ENCODE results near the gene PDGFD. TPM values are rescaled to one million over a fixed set of nuclear protein-coding genes. Genes with fewer than 3 reads are reported as not detected.

The PDGFD gene
- total RNA-seq, 1 experiment from 2014 or later = 1.7 TPM

DNA sequence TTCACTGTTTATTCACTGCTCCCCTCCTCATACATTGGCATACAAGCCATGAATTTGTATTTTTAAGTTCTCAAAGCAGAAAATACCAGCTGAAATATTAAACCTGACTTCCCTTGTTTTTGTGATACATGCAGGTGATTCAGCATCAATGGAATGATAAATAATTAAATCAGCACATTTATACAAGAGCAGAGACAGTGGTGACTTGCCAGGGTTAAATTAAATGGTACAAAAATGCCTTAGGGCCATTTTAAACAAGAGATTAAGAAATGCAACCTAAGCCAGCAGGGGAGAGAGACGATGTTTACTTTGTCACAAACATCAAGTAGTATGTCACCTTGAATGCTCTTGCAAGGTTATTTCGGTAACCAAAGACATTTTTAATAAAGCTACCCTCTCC lies 223.4 kb downstream of the PDGFD start:
- Histone ChIP-seq H3K56ac (ENCODE audit: insufficient read length, low read depth, low read length) (no peak overlapping the region), H3K79me2 (ENCODE audit: insufficient read depth, low read length) (0 out of 2 replicates have a peak, but pooled peaks cover 2% of the 10 kb centered on the region), H2BK15ac (ENCODE audit: low read depth, low read length) (no peak overlapping the region), H2BK120ac (ENCODE audit: low read depth, low read length, poor library complexity, severe bottlenecking) (no peak overlapping the region), H2BK20ac (ENCODE audit: low read depth, low read length, poor library complexity, severe bottlenecking) (no peak overlapping the region), H3K27me3 (ENCODE audit: insufficient read depth, low read length) (no peaks in the 10 kb centered on the region), H4K20me1 (ENCODE audit: control insufficient read depth, insufficient read depth, insufficient read length) (no peaks in the 10 kb centered on the region), H3K27ac (ENCODE audit: insufficient read length, low read depth, low read length) (no peak overlapping the region), H3T11ph (ENCODE audit: low read length) (no peak overlapping the region), H3K18ac (ENCODE audit: insufficient read length, low read depth, low read length) (no peak overlapping the region), H3K9me3 (ENCODE audit: control insufficient read depth, low read depth, low read length) (no peaks in the 10 kb centered on the region), H3K79me1 (ENCODE audit: insufficient read depth, low read depth, low read length, poor library complexity, severe bottlenecking) (no peaks in the 10 kb centered on the region), H3K14ac (ENCODE audit: insufficient read depth, low read length) (no peak overlapping the region), H2BK12ac (ENCODE audit: insufficient read length, low read depth, low read length) (no peak overlapping the region), H2AK5ac (ENCODE audit: insufficient read length, low read length) (no peak overlapping the region), H3K9ac (ENCODE audit: extremely low read depth, insufficient read length, low read length) (no peak overlapping the region), H4K5ac (ENCODE audit: insufficient read length, low read depth, low read length) (no peak overlapping the region), H2AFZ (ENCODE audit: low read length) (no peak overlapping the region), H2BK5ac (ENCODE audit: insufficient read length, low read length) (no peak overlapping the region), H4K8ac (replicated peaks; ENCODE audit: insufficient read length, low read depth, low read length) (no peak overlapping the region), H3K4me1 (ENCODE audit: insufficient read depth, low read length) (no peaks in the 10 kb centered on the region), H3K23me2 (ENCODE audit: insufficient read length, low read depth, low read length, poor library complexity, severe bottlenecking) (no peaks in the 10 kb centered on the region), H3K23ac (ENCODE audit: insufficient read length, low read depth, low read length) (no peak overlapping the region), H3K4ac (ENCODE audit: low read depth, low read length) (no peak overlapping the region), H3K4me2 (ENCODE audit: insufficient read depth, insufficient read length, low read length) (no peak overlapping the region), H4K91ac (ENCODE audit: insufficient read length, low read depth, low read length) (no peak overlapping the region)
- Mint-ChIP-seq H3K9me3 (no peaks in the 10 kb centered on the region), H3K4me3 (no peak overlapping the region), H3K27me3 (ENCODE audit: low read depth) (no peaks in the 10 kb centered on the region), H3K4me1 (peaks cover 0 to 3% of the 10 kb centered on the region in 2 experiments; a peak in 1 of 4 replicates), H3K36me3 (ENCODE audit: insufficient read depth in 1 of 3, low read depth in 3 of 3) (no peaks in the 10 kb centered on the region), H3K27ac (no peak overlapping the region)
- no peak for DNase-seq
- no CpG with 5 or more reads among the region's 2 CpGs for WGBS (ENCODE audit: extremely low coverage, insufficient read length, low lambda C conversion rate)
- TF ChIP-seq, protein P1, sequence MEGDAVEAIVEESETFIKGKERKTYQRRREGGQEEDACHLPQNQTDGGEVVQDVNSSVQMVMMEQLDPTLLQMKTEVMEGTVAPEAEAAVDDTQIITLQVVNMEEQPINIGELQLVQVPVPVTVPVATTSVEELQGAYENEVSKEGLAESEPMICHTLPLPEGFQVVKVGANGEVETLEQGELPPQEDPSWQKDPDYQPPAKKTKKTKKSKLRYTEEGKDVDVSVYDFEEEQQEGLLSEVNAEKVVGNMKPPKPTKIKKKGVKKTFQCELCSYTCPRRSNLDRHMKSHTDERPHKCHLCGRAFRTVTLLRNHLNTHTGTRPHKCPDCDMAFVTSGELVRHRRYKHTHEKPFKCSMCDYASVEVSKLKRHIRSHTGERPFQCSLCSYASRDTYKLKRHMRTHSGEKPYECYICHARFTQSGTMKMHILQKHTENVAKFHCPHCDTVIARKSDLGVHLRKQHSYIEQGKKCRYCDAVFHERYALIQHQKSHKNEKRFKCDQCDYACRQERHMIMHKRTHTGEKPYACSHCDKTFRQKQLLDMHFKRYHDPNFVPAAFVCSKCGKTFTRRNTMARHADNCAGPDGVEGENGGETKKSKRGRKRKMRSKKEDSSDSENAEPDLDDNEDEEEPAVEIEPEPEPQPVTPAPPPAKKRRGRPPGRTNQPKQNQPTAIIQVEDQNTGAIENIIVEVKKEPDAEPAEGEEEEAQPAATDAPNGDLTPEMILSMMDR (conservative IDR thresholded peaks at IDR 0.05) = no peak
